Measurements from ENCODE around the gene CXorf49.
"Not testable (repeated sequence)": the region's sequence is repeated elsewhere in the genome, so short reads cannot be mapped to it uniquely, and the experiment has no call there.

Gene CXorf49
- 0 reads per million in 4 experiments for total RNA-seq

DNA sequence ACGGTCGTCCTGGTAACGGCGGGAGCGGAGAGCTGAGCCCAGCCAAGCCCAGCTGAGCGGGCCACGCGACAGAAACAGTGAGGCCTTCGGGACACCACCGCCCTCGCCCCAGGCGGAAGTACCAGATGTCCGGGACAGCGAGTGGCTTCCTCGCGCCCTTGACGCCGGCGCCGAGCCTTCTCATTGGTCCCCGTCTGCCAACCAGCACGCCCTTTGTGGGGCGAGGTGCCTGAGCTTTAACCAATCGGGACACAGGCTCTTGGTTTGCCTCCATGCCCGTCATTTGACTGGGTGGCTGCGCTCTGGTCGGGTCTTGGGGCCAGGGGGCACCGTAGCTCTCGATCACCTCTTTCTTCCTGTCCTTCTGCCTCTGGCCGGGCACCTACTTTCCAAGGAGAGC is at the start of gene CXorf49:
CXorf49 (minus strand) TSS at position 101 of the 400 bp plus-strand sequence. CDS start 134 bp downstream, outside the sequence.
- not testable (repeated sequence) for DNase-seq

DNA sequence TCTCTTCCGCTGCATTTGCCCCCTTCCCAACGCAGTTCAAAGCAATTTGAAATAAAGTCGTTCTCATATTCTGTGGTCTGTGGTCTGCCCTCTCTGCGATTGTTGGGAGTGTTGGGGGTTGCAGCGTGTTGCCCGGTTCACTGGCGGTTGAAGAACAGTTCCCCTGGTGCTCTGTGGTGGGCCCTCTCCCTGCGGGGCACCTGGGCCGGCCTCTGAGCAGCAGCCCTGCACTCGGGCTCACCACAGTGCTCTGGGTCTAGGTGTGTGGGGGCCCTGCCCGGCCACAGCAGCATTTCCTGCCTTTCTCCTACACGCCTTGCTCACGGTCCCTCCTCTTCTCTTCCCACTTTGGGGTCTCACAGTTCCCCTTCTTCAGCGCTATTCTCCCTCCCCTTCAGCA is 49.0 kb upstream of the CXorf49 start:
- DNase-seq = not testable (repeated sequence)

DNA sequence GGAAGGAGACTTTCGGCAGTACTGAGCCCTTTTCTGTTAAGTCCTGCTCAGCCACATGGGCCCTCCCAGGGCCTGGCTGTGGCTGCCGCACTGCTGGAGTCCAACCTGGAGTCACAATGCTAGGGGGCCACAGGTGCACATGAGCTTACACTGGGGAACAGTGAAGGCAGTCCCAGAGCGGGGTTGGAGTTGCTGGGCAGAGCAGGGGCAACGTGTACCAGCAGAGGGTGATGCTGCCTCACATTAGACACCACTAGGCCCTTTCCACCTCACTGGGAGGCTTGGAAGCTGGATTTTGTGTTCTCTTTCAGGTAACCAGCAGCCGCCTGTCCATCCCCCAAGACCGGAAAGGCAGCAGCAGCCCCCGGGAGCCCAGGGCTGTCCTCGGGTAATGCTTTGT is 47.5 kb upstream of the CXorf49 start:
- not testable (repeated sequence) for DNase-seq

DNA sequence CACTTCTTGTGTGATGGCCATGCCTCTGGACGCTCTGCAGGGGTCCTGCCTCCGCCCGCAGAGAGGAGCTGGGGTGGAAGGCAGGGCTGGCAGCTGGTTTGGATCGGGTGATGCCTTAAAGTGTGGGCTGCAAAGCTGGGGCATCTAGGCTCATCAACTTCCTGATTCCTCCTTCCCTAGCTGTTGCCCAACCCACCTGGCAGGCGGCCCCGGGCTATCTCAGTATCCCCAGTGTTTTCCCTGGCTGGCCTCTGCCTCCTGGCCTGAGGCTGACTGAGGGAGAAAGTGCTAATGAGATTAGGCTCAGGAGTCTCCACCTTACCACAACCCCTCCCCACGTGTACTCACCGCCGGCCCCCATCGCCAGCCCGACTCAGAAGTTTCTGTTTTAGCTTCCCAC is 46.7 kb upstream of the CXorf49 start:
- DNase-seq = not testable (repeated sequence)

DNA sequence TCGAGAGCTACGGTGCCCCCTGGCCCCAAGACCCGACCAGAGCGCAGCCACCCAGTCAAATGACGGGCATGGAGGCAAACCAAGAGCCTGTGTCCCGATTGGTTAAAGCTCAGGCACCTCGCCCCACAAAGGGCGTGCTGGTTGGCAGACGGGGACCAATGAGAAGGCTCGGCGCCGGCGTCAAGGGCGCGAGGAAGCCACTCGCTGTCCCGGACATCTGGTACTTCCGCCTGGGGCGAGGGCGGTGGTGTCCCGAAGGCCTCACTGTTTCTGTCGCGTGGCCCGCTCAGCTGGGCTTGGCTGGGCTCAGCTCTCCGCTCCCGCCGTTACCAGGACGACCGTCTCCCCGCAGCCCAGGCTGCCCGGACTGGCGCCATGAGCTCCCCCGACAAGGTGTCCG is 45.0 kb upstream of the CXorf49 start, which contains the start of gene CXorf49B:
CXorf49B (plus strand) TSS at position 301 of the 400 bp plus-strand sequence; CDS start at position 376, 75 bp downstream.
- not testable (repeated sequence) for DNase-seq

DNA sequence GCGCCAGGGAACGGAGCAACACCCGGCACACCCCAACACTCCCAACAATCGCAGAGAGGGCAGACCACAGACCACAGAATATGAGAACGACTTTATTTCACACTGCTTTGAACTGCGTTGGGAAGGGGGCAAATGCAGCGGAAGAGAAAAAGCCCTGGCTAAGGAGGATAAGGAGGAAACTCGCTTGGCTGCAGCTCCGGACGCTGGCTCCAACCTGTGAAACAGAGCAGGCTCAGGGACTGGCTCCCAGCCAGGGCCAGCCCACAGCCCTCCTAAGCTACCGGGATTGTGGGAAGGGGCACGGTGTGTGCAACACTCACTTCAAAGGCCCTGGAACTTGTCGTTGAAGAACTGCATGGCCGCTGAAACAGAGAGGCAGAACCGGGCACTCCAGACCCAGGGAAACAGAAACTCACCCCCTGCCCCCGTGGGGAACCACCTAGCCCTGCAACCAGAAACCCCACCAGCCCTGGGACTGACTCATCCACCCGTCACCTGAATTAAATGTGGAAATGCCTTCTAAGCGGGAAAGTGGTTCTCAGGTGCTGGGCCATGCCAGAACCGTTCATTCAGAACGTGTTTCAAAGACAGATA is 42.7 kb upstream of the CXorf49 start:
- DNase-seq = not testable (repeated sequence)

DNA sequence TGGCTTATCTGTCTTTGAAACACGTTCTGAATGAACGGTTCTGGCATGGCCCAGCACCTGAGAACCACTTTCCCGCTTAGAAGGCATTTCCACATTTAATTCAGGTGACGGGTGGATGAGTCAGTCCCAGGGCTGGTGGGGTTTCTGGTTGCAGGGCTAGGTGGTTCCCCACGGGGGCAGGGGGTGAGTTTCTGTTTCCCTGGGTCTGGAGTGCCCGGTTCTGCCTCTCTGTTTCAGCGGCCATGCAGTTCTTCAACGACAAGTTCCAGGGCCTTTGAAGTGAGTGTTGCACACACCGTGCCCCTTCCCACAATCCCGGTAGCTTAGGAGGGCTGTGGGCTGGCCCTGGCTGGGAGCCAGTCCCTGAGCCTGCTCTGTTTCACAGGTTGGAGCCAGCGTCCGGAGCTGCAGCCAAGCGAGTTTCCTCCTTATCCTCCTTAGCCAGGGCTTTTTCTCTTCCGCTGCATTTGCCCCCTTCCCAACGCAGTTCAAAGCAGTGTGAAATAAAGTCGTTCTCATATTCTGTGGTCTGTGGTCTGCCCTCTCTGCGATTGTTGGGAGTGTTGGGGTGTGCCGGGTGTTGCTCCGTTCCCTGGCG is 2.3 kb upstream of the CXorf49 start:
- DNase-seq = not testable (repeated sequence)

DNA sequence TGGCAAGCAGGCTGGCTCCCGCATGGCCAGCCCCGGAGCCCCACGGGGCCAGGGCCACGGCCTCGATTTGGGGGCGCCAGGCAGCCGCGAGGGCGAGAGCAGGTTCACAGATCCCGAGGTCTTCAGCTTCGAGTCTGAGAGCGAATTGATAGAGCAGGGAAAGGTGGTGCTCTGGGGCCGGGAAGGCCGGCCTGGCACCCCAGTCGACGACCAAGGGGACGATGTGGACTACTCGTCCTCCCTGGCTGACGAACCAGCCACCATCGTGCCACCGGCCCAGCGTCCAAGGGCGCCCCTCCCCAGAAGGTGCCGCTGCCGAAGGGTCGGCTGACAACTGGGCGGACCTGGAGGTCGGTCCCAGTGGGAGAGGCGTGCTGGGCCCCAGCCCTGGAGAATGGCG is 1.1 kb upstream of the CXorf49 start:
- not testable (repeated sequence) for DNase-seq

DNA sequence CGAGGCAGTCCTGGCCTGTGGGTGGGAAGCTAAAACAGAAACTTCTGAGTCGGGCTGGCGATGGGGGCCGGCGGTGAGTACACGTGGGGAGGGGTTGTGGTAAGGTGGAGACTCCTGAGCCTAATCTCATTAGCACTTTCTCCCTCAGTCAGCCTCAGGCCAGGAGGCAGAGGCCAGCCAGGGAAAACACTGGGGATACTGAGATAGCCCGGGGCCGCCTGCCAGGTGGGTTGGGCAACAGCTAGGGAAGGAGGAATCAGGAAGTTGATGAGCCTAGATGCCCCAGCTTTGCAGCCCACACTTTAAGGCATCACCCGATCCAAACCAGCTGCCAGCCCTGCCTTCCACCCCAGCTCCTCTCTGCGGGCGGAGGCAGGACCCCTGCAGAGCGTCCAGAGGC is 1.8 kb downstream of the CXorf49 start:
- not testable (repeated sequence) for DNase-seq

DNA sequence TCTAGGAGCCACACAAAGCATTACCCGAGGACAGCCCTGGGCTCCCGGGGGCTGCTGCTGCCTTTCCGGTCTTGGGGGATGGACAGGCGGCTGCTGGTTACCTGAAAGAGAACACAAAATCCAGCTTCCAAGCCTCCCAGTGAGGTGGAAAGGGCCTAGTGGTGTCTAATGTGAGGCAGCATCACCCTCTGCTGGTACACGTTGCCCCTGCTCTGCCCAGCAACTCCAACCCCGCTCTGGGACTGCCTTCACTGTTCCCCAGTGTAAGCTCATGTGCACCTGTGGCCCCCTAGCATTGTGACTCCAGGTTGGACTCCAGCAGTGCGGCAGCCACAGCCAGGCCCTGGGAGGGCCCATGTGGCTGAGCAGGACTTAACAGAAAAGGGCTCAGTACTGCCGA is 2.5 kb downstream of the CXorf49 start:
- not testable (repeated sequence) for DNase-seq

DNA sequence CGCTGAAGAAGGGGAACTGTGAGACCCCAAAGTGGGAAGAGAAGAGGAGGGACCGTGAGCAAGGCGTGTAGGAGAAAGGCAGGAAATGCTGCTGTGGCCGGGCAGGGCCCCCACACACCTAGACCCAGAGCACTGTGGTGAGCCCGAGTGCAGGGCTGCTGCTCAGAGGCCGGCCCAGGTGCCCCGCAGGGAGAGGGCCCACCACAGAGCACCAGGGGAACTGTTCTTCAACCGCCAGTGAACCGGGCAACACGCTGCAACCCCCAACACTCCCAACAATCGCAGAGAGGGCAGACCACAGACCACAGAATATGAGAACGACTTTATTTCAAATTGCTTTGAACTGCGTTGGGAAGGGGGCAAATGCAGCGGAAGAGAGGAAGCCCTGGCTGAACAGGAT is 4.0 kb downstream of the CXorf49 start:
- DNase-seq = not testable (repeated sequence)

DNA sequence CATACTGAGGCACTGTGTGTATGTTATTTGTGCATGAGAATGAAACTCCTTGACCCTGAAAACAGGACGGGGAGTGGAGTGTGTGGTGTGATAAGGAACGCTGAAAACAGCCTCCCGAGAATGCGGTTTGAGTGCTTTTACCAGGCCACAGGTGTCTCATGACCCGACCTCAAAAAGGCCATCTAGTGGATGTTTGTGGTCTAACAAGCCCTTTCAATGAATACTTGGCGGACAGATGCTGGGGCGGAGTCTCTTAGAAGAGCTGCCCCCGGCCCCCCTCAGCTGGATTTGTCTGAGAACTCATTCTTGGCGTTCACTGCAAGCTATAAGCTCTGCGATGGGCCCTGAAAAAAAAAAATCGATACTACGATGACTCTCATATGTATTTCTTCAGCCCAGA is 15.2 kb downstream of the CXorf49 start:
- not testable (repeated sequence) for DNase-seq

DNA sequence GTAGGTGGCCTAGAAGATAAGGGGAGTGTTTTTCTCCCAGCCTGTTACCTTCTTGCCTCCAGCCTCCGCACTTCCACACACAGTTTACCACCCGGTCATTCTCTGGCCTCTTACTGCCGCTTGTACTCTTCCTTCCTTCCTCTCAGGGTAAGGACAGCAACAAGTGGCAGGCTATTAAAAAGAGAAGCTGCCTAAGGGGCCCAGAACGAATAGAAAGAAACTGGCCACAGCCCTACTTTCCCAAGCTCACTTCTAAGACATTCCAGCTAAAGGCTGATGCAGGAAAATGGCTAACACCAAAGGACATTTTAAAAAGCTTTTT is 19.1 kb downstream of the CXorf49 start:
- not testable (repeated sequence) for DNase-seq

DNA sequence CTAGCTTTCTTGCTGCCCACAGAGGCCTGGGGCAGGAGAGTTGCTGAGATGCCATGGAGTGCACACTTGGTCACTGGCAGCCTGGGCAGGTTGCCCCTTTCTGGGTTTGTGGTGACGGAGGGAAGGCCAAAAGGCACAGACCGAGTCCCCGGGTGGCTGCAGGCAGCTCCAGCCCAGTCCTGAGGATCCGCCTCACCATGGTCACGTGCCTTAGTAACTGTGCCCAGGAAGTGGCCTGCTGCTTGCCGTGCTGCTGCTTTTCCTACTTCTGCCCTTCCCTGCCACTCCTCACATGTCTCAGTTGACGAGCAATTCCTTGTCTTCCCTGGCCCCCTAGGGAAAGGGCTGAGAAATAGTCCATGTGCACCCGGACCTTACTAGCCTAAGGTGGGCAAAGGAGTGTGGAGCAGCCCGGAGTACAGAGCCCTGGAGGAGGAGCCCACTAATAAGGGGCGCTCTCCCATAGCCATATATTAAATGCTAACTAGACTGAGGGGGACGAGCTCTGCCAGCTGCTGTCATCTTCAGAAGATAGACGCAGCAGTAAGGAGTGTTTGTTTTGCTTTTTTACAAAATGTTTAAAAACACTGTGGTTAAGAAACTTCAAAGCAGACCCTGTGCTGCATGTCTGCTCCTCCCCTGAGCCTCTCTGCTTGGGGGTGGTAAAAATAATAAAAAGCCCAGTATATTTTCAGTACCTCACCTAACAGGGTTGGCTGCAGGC is 19.6 kb downstream of the CXorf49 start:
- DNase-seq = not testable (repeated sequence)

DNA sequence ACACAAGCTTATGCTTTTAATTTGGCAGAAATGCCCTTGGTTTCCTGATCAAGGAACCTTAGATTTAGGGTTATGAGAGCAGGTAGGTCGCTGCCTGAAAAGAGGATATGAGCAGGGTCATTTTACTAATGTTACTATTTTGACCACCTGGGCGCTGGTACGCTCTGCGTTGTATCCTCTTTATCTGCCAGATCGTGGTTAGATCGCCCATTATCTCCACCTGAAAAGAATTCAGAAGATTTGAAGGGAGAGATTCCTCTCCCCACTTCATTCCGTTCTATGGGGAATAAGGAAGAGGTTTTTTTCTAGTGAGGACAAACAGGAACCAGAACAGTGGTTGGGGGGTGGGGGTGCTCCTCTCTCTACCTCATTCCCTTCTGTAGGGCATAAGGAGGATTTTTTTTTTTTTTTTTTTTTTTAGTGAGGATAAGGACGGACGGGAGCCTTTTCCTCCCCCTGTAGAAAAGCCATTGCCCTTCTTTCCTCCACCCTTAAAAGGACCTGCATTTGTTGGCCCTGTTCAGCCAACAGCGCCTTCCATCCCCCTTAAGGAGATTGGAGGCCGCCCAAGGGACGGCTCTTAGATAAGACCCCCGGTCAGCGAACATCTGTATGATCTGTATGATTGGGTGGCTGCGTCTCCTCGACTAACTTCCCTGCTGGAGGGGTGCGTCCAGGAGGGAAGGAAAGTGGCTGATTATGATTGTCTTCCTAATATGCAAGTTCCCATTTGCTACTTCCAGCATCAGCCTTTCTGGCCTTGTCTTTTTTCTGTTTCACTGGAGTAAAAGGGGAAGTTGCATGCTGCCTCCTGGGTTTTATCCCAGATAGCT is 20.4 kb downstream of the CXorf49 start:
- DNase-seq = not testable (repeated sequence)

DNA sequence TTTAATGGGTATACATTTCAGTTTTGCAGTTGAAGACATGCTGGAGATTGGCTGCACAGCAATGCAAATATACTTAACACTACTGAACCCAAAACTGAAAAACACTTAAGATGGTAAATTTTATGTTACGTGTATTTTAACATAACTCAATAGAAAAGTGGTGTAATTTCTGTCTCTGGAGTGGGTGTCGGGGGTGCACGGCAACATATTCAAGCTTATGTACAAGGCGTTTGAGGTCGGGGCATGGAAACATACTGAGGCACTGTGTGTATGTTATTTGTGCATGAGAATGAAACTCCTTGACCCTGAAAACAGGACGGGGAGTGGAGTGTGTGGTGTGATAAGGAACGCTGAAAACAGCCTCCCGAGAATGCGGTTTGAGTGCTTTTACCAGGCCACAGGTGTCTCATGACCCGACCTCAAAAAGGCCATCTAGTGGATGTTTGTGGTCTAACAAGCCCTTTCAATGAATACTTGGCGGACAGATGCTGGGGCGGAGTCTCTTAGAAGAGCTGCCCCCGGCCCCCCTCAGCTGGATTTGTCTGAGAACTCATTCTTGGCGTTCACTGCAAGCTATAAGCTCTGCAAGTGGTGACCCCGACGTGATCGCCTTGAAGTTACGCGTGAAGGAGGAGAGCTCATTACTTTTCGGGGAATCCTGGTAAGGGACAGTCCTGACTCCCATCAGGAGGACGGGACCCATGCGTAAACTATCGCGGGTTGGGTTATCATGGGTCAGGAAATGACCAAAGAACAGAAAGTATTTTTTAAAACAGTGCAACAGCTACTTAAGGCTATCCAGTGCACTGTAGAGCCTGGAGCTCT is 21.2 kb downstream of the CXorf49 start:
- not testable (repeated sequence) for DNase-seq

DNA sequence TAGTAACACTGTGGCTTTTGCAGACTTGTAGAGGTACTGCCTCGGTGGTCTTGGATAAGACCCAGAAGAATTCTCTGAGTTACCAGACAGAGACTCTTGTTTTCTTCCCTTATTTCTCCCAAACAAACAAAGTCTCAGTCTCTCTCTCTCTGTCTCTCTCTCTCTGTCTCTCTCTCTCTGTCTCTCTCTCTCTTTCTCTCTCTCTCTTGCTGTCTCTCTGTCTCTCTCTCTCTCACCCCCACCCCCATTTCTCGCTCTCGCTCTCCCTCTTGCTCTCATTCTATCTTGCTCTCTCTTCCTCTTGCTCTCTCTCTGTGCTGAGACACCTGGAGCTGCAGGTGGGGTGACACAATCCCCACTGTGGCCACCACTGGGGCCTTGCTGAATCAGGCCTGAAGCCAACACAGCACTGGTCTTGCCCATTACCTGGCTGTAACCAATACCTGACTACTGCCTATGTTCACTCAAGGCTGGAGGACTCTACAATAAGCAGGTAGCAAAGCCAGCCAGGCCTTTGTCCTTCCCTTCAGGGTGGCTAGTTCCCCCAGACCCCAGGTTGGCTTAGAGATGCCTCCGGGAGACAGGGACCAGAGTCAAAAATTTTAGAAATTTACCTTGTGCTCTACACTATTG is 38.4 kb downstream of the CXorf49 start:
- no peak for DNase-seq

DNA sequence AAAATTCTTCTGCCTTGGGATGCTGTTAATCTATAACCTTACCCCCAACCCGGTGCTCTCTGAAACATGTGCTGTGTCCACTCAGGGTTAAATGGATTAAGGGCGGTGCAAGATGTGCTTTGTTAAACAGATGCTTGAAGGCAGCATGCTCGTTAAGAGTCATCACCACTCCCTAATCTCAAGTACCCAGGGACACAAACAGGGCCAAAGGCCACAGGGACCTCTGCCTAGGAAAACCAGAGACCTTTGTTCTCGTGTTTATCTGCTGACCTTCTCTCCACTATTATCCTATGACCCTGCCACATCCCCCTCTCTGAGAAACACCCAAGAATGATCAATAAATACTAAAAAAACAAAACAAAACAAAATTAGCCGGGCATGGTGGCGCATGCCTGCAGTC is 40.9 kb downstream of the CXorf49 start:
- DNase-seq = not testable (repeated sequence)

DNA sequence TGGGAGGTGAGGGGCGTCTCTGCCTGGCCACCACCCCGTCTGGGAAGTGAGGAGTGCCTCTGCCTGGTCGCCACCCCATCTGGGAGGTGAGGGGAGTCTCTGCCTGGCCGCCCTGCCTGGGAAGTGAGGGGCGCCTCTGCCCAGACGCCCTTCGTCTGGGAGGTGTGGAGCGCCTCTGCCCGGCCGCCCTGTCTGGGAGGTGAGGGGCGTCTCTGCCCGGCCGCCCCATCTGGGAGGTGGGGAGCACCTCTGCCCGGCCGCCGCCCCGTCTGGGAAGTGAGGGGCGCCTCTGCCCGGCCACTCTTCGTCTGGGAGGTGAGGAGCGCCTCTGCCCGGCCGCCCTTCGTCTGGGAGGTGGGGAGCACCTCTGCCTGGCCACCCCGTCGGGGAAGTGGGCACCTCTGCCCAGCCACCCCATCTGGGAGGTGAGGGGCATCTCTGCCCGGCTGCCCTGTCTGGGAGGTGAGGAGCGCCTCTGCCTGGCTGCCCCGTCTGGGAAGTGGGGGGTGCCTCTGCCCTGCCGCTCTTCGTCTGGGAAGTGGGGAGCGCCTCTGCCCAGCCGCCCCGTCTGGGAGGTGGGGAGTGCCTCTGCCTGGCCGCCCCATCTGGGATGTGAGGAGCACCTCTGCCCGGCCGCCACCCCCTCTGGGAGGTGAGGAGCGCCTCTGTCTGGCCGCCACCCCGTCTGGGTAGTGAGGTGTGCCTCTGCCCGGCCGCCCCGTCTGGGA is 41.9 kb downstream of the CXorf49 start:
- not testable (repeated sequence) for DNase-seq

DNA sequence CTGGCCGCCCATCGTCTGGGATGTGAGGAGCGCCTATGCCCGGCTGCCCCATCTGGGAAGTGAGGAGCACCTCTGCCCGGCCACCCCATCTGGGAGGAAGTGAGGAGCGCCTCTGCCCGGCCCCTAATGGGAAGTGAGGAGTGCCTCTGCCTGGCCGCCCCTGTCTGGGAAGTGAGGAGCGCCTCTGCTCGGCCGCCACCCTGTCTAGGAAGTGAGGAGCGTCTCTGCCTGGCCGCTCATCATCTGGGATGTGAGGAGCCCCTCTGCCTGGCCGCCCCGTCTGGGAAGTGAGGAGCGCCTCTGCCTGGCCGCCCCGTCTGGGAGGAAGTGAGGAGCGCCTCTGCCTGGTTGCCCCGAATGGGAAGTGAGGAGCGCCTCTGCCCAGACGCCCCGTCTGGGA is 42.4 kb downstream of the CXorf49 start:
- DNase-seq = not testable (repeated sequence)

DNA sequence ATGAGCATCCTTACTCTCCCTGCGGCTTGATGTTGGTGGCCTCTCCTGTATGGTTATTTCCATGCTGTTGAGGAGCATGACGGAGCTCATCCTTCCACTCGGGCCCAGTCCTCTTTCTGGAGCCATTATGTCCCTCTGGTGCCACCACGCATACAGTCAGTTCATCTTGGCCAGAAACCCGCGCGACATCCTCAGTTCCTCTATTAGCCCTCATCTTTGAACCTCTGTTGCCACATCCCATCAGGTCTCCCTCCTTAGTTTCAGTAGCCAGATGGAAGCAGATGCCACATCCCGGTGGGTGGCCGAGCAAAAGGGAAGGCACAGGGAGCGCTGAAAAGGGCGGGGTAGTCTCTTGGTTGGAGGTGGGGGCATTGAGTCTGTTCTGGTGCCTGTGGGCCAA is 46.1 kb downstream of the CXorf49 start:
- DNase-seq = no peak

Data from effector CD8-positive, alpha-beta T cell (primary cell).